Activated naive CD4-positive, alpha-beta T cell treated with anti-CD3 and anti-CD28 coated beads, Interleukin-2, amount 10 ng/mL, durations not matched to agents 7 days and 5 days (primary cell): ENCODE results near the gene PCDH9.

Experiments used
- CTCF ChIA-PET: fragments of 350-600 bp; sonication (Branson Sonifier 250); formaldehyde crosslinking; loops from one replicate; lab custom pipeline; 2021; ENCODE audit warnings: antibody characterized with exemption; lab: Charles Lee
- DNase-seq: peaks from one replicate; pipeline ENCODE4 v3.0.0-alpha.2; 2020
- H3K27ac Mint-ChIP-seq: one replicate; pipeline ENCODE4 v1.8.0; 2021; ENCODE audit warnings: mild to moderate bottlenecking, moderate library complexity, mixed read lengths
- H3K27me3 Mint-ChIP-seq: one replicate; pipeline ENCODE4 v1.8.0; 2021; ENCODE audit warnings: mild to moderate bottlenecking, mixed read lengths
- H3K36me3 Mint-ChIP-seq: one replicate; pipeline ENCODE4 v1.8.0; 2021; ENCODE audit warnings: mixed read lengths
- H3K4me1 Mint-ChIP-seq: one replicate; pipeline ENCODE4 v1.8.0; 2021; ENCODE audit warnings: mixed read lengths
- H3K4me3 Mint-ChIP-seq: one replicate; pipeline ENCODE4 v1.8.0; 2021; ENCODE audit warnings: mild to moderate bottlenecking, moderate library complexity, mixed read lengths
- H3K9me3 Mint-ChIP-seq: one replicate; pipeline ENCODE4 v1.8.0; 2021; ENCODE audit warnings: mixed read lengths

The PCDH9 gene

DNA sequence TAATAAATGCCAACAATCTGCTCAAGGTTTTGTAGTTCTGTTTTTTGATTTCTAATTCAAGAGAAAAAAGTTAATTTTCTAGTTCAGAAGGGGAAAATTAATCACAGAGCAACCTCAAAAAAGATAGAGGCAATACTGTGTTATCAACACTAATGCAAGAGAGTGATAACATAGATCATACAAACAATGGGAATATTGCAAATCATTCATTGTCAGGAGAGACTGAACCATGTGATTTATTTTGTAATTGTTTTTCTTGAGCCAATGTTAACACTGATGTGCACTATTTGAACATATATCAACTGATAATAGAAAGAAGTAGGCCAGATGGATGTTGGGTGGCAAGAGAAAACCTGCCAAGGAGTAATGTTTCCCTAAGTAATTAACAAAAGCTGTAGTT, 19.9 kb downstream of the PCDH9 start:
- Mint-ChIP-seq H3K4me3 (no peak overlapping the region), H3K36me3 (no peaks in the 10 kb centered on the region), H3K27me3 (no peaks in the 10 kb centered on the region), H3K27ac (no peak overlapping the region), H3K9me3 (no peaks in the 10 kb centered on the region), H3K4me1 (no peaks in the 10 kb centered on the region)
- no peak for DNase-seq
- CTCF ChIA-PET = no interaction called here

GRCh38 chr13:67208552-67208951, 21.6 kb downstream of the PCDH9 start:
- Mint-ChIP-seq H3K27ac (no peak overlapping the region), H3K27me3 (no peaks in the 10 kb centered on the region), H3K4me3 (no peak overlapping the region), H3K36me3 (no peaks in the 10 kb centered on the region), H3K9me3 (no peaks in the 10 kb centered on the region), H3K4me1 (no peaks in the 10 kb centered on the region)
- DNase-seq = no peak
- CTCF ChIA-PET = no interaction called here

GRCh38 chr13:67204764-67205163, 25.4 kb downstream of the PCDH9 start:
- CTCF ChIA-PET = no interaction called here
- no peak for DNase-seq
- no peak overlapping the region for H3K4me3 Mint-ChIP-seq
- H3K36me3 Mint-ChIP-seq = no peaks in the 10 kb centered on the region
- no peaks in the 10 kb centered on the region for H3K4me1 Mint-ChIP-seq
- no peaks in the 10 kb centered on the region for H3K27me3 Mint-ChIP-seq
- no peaks in the 10 kb centered on the region for H3K9me3 Mint-ChIP-seq
- no peak overlapping the region for H3K27ac Mint-ChIP-seq

DNA sequence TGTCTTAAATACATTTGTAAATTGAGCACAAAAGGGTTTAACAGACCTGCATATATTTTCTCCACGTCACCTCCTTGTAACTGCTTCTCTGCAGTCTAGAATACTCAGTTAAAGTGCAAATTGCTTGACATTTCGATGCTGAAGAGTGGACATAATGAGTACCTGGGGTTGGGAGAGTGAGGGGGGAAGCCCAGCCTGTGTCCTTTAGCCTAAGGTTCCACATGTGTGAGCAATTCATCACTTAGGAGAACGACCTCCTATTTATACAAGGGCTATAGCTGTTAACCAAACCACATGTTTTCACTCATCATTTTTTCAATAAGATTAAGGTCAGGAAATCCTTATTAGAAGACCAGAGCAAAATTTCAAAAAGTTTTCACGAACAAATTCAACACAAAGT, 29.5 kb downstream of the PCDH9 start:
- Mint-ChIP-seq H3K27ac (no peak overlapping the region), H3K36me3 (no peaks in the 10 kb centered on the region), H3K4me3 (no peak overlapping the region), H3K9me3 (no peaks in the 10 kb centered on the region), H3K4me1 (no peaks in the 10 kb centered on the region), H3K27me3 (no peaks in the 10 kb centered on the region)
- DNase-seq = no peak
- CTCF ChIA-PET = no interaction called here

DNA sequence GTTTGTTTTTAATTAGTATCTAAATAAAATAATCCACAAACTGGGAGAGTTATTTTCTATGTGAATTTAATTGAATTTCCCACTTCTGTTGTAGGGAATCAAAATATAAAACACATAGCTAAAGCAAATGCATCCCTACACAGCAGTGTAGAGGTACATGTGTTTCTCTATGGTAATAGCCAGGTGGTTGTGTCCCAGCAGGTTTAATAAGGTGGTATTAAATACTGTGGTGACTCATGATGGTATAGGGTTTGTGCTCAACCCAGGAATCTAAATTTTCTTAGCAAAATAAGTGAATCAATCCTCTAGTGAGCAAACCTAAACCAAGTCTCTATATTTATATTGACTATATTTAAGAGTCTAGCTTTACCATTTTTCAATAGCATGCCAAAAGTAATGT, 30.0 kb downstream of the PCDH9 start:
- H3K4me3 Mint-ChIP-seq = no peak overlapping the region
- H3K4me1 Mint-ChIP-seq = no peaks in the 10 kb centered on the region
- H3K27ac Mint-ChIP-seq = no peak overlapping the region
- no peaks in the 10 kb centered on the region for H3K36me3 Mint-ChIP-seq
- H3K9me3 Mint-ChIP-seq = no peaks in the 10 kb centered on the region
- CTCF ChIA-PET = no interaction called here
- DNase-seq = no peak
- H3K27me3 Mint-ChIP-seq = no peaks in the 10 kb centered on the region

DNA sequence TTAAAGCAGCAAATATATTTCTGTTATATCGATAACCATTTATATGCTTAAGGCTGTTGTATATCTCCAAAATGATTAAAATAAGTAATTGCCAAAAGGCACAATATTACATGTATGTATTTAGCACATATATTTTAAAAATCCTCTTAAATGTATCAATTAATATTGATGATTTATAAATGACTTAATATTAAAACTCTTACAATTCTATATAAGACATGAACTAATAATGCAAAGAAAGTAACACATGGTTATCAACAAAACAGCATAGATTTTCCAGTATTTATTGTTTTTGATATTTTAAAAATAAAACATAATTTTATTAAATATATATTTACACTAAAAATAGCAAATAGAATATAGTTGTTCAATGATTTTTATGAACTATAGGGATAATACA, 32.4 kb downstream of the PCDH9 start:
- no peak overlapping the region for H3K4me3 Mint-ChIP-seq
- no peak for DNase-seq
- no peaks in the 10 kb centered on the region for H3K36me3 Mint-ChIP-seq
- H3K27ac Mint-ChIP-seq = no peak overlapping the region
- H3K4me1 Mint-ChIP-seq = no peaks in the 10 kb centered on the region
- no peaks in the 10 kb centered on the region for H3K27me3 Mint-ChIP-seq
- CTCF ChIA-PET = no interaction called here
- no peaks in the 10 kb centered on the region for H3K9me3 Mint-ChIP-seq

DNA sequence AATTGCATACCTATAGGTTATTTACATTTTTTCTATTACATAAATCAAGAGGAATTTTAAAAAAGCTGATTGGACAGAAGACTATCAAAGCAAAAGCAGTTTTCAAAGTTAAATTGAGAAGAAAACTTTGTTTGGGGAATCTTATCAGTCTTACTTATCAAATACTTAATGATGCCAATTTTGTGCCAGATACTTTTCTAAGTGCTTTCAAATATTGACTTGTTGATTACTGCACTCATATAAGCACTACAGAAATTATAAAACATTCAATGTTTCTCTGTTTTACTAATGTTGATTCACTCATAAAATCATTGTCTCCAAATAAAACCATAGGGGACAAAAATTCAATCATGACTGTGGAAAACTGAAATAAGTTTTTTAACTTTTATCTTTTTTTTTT, 36.2 kb downstream of the PCDH9 start:
- no peak overlapping the region for H3K4me3 Mint-ChIP-seq
- no peaks in the 10 kb centered on the region for H3K9me3 Mint-ChIP-seq
- CTCF ChIA-PET = no interaction called here
- H3K27ac Mint-ChIP-seq = no peak overlapping the region
- no peaks in the 10 kb centered on the region for H3K36me3 Mint-ChIP-seq
- no peaks in the 10 kb centered on the region for H3K27me3 Mint-ChIP-seq
- DNase-seq = no peak
- no peaks in the 10 kb centered on the region for H3K4me1 Mint-ChIP-seq

GRCh38 chr13:67192751-67193150, 37.4 kb downstream of the PCDH9 start:
- H3K4me3 Mint-ChIP-seq = no peak overlapping the region
- no peaks in the 10 kb centered on the region for H3K36me3 Mint-ChIP-seq
- CTCF ChIA-PET = no interaction called here
- no peak overlapping the region for H3K27ac Mint-ChIP-seq
- no peaks in the 10 kb centered on the region for H3K9me3 Mint-ChIP-seq
- H3K27me3 Mint-ChIP-seq = no peaks in the 10 kb centered on the region
- no peak for DNase-seq
- H3K4me1 Mint-ChIP-seq = no peaks in the 10 kb centered on the region

GRCh38 chr13:67186995-67187569, 43.1 kb downstream of the PCDH9 start:
- H3K4me1 Mint-ChIP-seq = no peaks in the 10 kb centered on the region
- H3K4me3 Mint-ChIP-seq = no peak overlapping the region
- no peak for DNase-seq
- no peaks in the 10 kb centered on the region for H3K36me3 Mint-ChIP-seq
- no peaks in the 10 kb centered on the region for H3K9me3 Mint-ChIP-seq
- H3K27me3 Mint-ChIP-seq = no peaks in the 10 kb centered on the region
- CTCF ChIA-PET = no interaction called here
- H3K27ac Mint-ChIP-seq = no peak overlapping the region

- H3K27me3 Mint-ChIP-seq = no peaks in the 10 kb centered on the region
- CTCF ChIA-PET = interaction anchor here (0.6 kb wide), 1 partner anchor 230 kb away, joined by 3 read pairs; no protein-coding TSS in a partner anchor
- no peaks in the 10 kb centered on the region for H3K36me3 Mint-ChIP-seq
- H3K27ac Mint-ChIP-seq = no peak overlapping the region
- no peaks in the 10 kb centered on the region for H3K4me1 Mint-ChIP-seq
- H3K4me3 Mint-ChIP-seq = no peak overlapping the region
- DNase-seq = no peak
- no peaks in the 10 kb centered on the region for H3K9me3 Mint-ChIP-seq
These were observed 45.9 kb downstream of the PCDH9 start for GRCh38 chr13:67184247-67184646.

DNA sequence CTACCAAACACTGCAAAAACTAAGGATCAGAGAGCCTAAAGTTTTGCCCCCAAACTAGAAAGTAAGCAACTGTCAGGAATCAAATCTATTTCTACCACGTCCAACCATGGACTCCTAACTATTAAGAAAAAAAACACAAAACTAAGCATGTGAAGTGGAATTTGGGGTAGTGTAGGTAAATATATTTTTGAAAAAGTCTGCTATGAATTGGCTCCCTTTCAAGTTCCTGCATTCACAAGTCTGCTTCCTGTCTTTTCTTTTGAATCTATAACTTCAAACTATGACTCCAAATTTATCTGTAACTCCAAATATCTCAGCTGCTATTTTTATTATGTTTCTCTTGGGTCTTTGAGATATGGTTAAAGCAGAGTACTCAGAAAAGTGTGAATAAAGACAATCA, 47.0 kb downstream of the PCDH9 start:
- H3K36me3 Mint-ChIP-seq = no peaks in the 10 kb centered on the region
- CTCF ChIA-PET = no interaction called here
- H3K27ac Mint-ChIP-seq = no peak overlapping the region
- no peak for DNase-seq
- H3K27me3 Mint-ChIP-seq = no peaks in the 10 kb centered on the region
- no peaks in the 10 kb centered on the region for H3K9me3 Mint-ChIP-seq
- H3K4me3 Mint-ChIP-seq = no peak overlapping the region
- no peaks in the 10 kb centered on the region for H3K4me1 Mint-ChIP-seq

DNA sequence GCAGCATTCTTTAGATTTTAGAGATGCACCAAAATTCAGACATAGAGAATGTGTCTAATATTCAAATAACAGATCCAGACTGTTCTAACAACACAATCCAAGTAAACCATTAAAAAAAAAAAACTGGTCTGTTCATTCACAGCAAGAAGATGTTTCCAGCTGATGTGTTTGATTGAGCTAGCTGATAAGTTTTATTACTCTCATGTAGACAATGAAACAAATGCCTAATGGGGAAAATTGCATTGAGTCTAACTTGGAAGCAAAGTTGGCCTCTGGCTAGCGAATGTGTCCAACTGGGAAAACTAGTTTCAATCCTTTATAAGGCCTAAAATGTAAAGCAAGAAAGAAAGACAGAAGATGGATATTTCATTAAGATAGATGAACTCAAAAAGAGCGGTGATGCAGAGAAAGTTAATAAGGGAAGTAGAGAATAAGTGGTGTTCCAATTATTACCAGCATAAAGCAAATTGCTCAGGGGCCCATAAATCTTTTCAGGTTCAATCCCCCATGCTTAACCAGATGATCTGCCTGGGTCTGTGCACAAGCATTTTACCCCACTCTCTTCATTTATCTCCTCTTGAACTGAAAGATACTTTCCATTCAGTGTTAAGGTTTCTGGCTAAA, 54.2 kb downstream of the PCDH9 start:
- DNase-seq = no peak
- CTCF ChIA-PET = no interaction called here
- no peak overlapping the region for H3K4me3 Mint-ChIP-seq
- H3K9me3 Mint-ChIP-seq = no peaks in the 10 kb centered on the region
- no peaks in the 10 kb centered on the region for H3K27me3 Mint-ChIP-seq
- H3K36me3 Mint-ChIP-seq = no peaks in the 10 kb centered on the region
- H3K4me1 Mint-ChIP-seq = no peaks in the 10 kb centered on the region
- no peak overlapping the region for H3K27ac Mint-ChIP-seq

DNA sequence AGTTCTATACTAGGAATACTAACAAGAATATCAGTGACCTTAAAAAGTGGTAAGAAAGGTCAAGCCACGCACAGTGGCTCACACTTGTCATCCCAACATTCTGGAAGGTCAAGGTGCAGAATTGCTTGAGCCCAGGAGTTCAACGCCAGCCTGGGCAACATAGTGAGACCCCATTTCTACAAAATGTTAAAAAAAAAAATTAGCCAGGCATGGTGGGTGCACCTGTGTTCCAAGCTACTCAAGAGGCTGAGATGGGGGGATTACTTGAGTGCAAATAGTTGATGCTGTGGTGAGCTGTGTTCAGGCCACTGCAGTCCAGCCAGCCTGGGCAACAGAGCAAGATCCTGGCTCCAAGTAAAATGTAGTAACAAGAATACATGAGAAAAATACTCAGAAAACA, 61.8 kb downstream of the PCDH9 start:
- no peaks in the 10 kb centered on the region for H3K36me3 Mint-ChIP-seq
- CTCF ChIA-PET = no interaction called here
- DNase-seq = no peak
- no peak overlapping the region for H3K4me3 Mint-ChIP-seq
- no peak overlapping the region for H3K27ac Mint-ChIP-seq
- H3K27me3 Mint-ChIP-seq = no peaks in the 10 kb centered on the region
- no peaks in the 10 kb centered on the region for H3K4me1 Mint-ChIP-seq
- no peaks in the 10 kb centered on the region for H3K9me3 Mint-ChIP-seq

- Mint-ChIP-seq H3K36me3 (no peaks in the 10 kb centered on the region), H3K27me3 (no peaks in the 10 kb centered on the region), H3K9me3 (no peaks in the 10 kb centered on the region), H3K4me1 (no peaks in the 10 kb centered on the region), H3K27ac (no peak overlapping the region), H3K4me3 (no peak overlapping the region)
- CTCF ChIA-PET = no interaction called here
- DNase-seq = no peak
These were observed 62.7 kb downstream of the PCDH9 start for GRCh38 chr13:67167420-67167819.

- no peaks in the 10 kb centered on the region for H3K27me3 Mint-ChIP-seq
- H3K27ac Mint-ChIP-seq = no peak overlapping the region
- no peak overlapping the region for H3K4me3 Mint-ChIP-seq
- H3K36me3 Mint-ChIP-seq = no peaks in the 10 kb centered on the region
- H3K9me3 Mint-ChIP-seq = no peaks in the 10 kb centered on the region
- H3K4me1 Mint-ChIP-seq = no peaks in the 10 kb centered on the region
- CTCF ChIA-PET = no interaction called here
- DNase-seq = no peak
These were observed 69.0 kb downstream of the PCDH9 start for GRCh38 chr13:67161176-67161575.
